HG03103 (cell line): ENCODE results near the gene STAT5B.
"Not testable (repeated sequence)": the region's sequence is repeated elsewhere in the genome, so short reads cannot be mapped to it uniquely, and the experiment has no call there.

ENCODE experiments used
- ATAC-seq: cut with Tn5 transposase; IDR thresholded peaks from one replicate; pipeline ENCODE4 v1.9.1; 2021; ENCODE audit warnings: low read depth; ENCODE audit not compliant: unreplicated experiment

STAT5B gene

DNA sequence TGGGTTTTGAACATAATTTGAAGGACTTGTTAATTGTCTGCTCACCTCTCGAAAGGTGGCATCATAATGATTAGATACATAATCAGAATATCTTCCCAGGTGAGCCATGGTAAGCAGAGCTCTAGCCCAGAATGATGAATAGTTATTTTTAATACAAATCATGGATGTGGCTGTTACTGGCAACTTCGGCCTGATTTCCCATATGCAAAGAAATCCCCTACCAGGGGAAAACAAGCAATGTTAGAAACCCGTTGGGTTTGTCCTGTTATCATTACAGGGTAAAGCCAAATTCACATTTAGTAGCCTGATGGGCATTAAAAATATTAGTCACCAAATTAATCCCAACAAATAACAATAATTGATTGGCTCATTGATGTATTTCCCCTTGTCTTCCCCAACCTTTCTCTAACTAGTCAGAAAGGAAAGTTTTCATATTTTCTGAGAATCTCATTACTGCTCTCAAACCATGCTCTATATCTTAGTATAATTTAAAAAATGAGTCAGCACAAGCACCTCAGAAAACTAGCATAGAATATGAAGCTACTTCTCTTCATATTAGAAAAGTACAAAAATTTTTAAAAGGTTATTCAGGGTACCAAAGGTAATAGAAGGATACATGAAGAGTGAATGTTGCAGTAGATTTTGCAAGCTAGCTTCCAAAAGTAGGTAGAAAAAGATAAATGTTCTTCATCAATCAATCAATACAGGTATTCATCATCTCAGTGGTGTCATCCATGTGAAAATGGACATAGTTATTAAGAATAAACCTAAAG is 5.0 kb downstream of the STAT5B start:
- ATAC-seq: no peak

DNA sequence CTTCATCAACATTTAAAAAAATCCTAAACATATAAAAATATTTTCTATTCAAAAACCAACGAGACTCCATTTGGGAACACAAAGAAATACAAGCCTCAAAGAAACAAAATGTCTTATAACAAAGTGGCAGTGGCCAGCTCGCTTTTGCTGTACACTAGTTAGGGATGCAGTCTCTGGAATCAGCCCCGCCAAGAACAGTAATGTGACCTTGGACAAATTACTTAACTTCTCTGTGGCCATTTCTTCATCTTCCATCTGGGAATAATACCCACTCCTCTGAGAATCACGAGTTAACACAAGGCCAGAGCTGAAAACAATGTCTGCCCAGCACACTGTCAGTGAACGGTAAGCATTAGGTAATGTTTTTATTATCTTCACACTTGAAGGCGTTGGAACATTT is 5.6 kb downstream of the STAT5B start:
- no peak for ATAC-seq

DNA sequence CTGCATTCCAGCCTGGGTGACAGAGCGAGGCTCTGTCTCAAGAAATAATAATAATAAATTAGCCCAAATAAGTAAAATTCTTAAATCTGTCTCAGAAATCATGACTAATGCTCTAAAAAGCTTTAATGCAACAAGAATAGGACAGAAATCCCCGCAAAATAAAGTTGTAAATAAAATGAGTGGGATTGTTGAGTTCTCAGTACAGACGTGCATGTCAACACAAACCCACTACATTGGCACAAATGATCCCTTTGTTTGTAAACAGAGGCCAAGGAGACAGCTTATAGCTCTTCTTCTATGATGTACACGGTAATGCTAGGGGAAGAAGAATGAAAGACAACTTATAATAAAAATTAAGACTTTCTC is 6.0 kb downstream of the STAT5B start:
- ATAC-seq: no peak

DNA sequence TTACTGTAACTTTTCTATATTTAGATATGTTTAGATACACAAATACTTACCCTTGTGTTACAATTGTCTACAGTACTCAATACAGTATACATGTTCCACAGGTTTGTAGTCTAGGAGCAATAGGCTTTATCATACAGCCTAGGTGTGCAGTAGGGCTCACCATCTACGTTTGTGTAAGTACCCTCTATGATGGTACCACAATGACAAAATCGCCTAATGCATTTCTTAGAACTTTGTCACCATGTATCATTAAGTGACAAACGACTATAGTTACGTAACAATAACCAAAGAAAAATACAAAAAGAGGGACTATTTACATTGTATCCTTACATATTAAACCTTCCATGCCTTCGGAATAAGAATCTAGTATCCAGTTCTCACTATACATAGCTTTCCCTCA is 8.0 kb downstream of the STAT5B start:
- no peak for ATAC-seq

DNA sequence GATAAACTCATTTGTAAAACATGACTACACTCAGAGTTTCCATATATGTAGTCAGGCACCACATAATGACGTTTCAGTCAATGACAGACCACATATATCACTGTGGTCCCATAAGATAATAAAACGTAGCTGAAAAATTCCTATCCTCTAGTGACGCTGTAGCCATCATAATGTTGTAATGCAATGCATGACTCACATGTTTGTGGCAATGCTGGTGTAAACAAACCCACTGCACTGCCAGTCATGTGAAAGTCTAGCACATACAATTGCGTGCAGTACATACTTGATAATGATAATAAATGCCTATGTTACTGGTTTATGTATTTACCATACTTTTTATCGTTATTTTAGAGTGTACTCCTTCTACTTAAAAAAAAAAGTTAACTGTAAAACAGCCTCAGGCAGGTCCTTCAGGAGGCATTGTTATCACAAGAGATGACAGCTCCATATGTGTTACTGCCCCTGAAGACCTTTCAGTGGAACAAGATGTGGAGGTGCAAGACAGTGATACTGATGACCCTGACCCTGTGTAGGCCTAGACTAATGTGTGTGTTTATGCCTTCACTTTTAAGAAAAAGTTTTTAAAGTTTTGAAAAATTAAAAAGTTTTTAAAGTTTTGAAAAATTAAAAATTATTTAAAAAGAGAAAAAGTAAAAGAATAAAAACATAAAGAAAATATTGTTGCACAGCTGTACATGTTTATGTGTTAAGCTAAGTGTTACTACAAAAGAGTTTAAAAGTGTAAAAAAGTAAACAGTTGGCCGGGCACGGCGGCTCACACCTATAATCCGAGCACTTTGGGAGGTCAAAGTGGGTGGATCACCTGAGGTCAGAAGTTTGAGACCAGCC is 9.0 kb downstream of the STAT5B start:
- ATAC-seq: no peak

DNA sequence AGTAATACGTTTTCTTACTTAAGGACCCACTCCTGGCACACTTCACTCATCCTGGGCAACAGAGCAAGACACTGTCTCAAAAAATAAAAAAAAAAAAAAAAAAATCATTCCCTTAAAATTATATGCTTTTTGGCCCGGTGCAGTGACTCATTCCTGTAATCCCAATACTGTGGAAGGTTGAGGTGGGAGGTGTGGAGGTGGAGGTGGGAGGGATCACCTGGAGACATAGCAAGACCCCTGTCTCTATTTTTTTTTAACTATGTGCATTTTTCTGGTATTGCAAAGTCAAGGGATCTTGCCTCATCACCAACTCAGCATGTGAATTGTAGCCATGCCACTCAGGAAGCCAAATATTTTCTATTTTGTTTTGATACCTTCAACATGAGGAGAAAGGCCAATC is 9.7 kb downstream of the STAT5B start:
- ATAC-seq: no peak

DNA sequence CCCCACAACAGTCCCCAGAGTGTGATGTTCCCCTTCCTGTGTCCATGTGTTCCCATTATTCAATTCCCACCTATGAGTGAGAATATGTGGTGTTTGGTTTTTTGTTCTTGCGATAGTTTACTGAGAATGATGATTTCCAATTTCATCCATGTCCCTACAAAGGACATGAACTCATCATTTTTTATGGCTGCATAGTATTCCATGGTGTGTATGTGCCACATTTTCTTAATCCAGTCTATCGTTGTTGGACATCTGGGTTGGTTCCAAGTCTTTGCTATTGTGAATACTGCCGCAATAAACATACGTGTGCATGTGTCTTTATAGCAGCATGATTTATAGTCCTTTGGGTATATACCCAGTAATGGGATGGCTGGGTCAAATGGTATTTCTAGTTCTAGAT is 11.8 kb downstream of the STAT5B start:
- not testable (repeated sequence) for ATAC-seq

DNA sequence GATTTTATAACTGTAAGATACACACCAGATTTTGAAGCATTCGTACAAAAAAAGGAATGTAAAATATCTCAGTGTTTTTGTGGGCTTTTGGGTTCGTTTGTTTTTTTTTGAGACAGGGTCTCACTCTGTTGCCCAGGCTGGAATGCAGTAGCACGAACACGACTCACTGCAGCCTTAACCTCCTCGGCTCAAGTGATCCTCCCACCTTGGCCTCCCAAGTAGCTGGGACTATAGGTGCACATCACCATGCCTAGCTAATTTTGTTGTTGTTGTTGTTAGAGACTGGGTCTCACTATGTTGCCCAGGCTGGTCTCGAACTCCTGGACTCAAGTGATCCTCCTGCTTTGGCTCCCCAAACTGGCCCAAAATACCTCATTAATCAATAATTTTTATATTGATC is 15.9 kb downstream of the STAT5B start:
- no peak for ATAC-seq

DNA sequence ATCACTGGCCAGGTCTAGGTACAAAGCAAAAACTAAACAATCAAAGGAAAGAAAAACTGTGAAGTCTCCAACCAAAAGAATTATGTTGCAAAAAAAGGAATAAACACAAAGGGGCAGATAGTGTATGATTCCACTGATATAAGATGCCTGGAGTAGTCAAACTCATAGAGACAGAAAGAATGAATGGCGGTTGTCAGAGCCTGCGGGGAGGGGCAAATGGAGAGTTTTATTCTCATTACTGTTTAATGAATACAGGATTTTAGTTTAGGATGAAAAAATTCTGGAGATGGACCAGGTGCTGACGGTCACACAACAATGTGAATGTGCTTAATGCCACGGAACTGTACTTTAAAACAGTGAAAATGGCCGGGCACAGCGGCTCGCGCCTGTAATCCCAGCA is 20.7 kb downstream of the STAT5B start:
- ATAC-seq: no peak

DNA sequence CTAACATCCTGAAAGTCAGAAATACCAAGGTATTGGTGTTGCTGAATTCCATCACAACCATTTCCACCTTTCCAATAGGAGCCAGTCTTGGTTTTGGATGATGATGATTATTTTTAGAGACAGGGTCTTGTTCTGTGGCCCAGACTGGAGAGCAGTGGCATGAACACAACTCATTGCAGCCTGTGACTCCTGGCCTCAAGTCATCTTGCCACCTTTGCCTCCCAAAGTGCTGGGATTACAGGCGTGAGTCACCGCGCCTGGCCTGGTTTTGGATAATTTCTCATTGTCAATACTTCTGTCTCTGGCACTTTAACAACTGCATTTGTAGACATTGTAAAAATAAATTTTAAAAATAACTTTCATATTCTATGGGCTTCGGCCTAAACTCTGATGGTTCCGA is 22.6 kb downstream of the STAT5B start:
- ATAC-seq: no peak

DNA sequence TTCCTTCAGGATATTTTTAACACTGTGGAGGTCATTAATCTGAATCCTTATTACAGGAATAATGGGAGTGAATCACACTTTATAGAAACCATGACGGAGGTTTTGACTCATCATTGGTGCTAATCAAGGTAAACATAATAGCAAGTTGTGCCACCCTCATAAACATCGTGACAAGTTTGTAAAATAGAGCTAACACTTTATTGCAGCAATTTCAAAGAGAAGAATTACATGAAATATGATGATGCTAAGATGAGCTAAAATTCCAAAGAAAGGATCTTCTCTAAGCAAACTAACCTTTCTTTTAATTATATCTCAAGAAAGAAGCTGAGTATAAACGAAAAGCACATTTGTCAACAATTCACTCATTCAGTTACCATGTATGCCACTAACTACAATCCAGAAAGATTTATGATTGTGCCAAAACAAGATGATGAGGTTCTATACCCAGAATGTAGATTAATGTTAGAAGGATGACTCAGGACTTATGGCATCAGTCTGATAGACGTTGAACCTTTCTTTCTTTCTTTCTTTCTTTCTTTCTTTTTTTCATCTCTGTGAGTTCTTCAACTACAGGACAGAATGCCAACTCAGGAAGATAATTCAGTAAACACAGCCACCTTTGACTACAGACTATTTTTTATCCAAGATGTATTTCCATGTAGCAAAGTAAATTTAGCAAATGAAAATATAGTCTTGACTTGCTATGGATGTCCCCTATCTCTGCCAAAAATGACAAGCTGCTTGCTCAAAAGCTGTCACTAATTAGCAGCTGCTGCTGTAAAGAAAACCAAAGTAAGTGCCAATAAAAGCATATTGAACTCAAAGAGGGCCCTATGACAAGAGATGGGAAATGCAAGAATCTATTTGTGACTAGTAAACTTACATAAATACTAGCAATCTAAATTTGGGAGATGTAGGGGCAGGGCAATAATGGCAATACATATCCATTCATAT is 23.3 kb downstream of the STAT5B start:
- no peak for ATAC-seq

DNA sequence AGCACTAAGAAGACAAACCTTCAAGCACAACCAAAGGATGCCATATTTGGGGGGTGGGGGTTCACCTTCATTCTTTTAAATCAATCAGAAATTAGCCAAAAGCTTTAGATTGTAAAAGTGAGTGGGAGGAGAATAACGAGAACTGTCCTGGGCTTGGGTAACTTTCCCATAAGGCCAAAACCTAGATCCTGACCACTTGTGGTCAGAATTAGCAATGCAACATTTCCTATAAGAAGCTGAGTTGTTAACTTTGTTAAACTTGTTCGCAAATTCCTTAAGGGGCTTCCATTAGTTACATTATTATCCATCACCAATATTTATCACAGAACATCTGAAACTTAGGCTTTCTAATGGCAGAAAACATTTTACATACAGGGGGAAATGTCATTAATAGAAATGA is 25.1 kb downstream of the STAT5B start:
- no peak for ATAC-seq

DNA sequence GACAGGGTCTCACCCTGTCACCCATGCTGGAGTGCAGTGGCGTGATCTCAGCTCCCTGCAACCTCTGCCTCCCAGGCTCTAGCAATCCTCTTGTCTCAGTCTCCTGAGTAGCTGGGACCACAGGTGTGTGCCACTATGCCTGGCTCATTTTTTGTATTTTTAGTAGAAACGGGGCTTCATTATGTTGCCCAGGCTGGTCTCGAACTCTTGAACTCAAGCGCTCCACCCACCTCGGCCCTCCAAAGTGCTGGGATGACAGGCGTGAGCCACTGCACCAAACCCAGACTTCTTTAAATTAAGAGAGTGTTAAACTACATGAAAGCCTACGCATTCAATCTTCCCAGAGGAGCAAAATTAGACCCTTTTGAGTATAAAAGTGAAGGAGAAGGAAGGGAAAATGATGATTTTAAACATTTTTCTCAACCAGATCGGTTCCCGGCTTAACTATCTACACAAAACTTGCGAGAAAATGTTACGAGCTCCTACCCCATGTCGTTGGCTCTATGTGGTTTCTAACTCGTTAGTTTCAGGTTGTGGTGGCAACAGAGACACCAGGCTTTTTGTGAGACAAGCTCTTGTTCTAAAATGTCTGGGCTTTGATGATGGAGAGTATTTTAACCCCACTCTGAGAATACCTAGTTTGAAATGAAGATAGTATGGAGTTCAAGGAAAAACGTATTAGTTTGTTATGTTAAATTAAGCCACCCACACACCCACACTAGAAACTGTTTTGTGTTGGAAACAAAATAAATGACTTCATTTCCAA is 26.3 kb downstream of the STAT5B start:
- no peak for ATAC-seq

DNA sequence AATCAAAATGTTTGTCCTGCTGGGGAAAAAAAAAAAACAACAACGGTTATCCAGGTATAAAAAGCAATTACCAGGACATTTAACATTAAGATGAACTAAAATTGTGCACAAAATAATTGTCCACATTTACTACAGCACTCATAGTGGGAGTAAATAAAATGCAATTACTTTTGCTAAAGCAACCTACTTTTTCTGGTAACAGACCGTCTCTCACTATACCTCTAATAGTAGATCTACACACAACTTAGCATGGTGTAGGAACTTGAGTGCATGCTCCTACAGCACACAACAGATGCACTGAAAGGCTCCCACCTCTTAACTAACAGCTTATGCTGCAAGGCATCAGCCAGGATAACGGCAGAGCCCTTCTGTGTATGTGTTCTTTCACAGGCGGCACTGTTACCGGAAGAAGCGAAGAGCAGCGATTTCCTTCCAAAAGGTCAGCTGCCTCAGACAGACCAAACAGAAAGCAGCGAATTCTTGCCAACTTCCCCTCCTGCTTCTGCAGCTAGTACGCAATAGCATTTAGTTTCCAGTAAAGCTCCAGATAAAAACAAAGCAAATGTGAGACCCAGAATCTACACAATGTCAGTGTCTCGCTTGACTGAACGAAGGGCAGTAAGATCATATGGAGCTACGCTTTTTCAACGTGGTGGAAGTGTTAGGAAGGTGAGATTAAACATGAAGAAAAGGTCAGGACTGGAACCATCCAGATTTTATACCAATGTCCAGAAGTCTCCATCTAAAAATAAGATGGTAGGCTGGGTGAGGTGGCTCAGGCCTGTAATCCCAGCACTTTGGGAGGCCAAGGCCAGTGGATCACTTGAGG is 27.6 kb downstream of the STAT5B start:
- ATAC-seq: no peak

DNA sequence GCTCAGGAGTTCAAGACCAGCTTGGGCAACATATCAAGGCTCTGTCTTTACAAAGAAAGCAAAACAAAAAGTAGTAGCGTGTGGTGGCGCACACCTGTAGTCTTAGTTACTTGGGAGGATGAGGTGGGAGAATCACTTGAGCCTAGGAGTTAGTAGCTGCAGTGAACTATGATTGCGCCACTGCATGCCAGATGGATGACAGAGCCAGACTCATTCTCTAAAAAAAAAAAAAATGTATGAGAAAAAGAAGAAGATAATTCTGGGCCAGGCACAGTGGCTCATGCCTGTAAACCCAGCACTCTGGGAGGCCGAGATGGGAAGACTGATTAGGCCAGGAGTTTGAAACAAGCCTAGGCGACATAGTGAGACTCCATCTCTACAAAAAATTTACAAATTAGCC is 28.5 kb downstream of the STAT5B start:
- no peak for ATAC-seq

DNA sequence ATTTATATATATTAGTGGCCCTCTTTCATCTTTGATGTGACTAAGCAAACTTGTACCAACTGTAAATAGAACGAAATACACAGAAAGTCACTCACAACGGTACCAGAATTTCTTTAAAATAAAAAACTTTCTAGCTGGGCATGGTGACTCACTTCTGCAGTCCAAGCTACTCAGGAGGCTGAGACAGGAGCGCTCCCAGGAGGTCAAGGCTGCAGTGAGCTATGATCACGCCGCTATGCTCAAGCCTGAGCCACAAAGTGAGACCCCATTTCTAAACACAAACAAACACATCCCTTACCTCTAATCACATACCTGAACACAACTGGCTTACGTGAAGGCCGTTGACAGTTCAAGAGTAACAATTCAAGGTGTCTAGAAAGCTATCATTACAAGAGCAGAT is 29.7 kb downstream of the STAT5B start:
- ATAC-seq: no peak

DNA sequence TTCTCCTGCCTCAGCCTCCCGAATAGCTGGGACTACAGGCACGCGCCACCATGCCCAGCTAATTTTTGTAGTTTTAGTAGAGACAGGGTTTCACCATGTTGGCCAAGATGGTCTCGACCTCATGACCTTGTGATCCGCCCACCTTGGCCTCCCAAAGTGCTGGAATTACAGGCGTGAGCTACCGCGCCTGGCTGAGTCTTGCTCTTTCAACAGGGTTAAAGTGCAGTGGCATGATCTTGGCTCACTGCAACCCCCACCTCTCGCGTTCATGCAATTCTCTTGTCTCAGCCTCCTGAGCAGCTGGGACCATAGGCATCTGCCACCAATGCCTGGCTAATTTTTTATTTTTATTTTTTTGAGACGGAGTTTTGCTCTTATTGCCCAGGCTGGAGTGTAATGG is 31.0 kb downstream of the STAT5B start:
- not testable (repeated sequence) for ATAC-seq

DNA sequence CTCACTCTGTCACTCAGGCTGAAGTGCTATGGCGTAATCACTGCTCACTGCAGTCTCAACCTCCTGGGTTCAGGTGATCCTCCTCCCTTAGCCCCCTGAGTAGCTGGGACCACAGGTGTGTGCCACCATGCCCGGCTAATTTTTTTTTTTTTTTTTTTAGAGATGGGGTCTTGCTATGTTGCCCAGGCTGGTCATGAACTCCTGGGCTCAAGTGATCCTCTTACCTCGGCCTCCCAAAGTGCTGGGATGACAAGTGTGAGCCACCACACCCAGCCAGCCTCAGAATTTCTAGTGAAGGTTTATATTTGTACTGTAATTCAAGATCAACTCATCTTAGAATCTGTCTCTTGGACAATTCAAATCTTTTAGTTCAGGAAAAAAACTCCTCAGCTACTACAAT is 32.1 kb downstream of the STAT5B start:
- not testable (repeated sequence) for ATAC-seq

DNA sequence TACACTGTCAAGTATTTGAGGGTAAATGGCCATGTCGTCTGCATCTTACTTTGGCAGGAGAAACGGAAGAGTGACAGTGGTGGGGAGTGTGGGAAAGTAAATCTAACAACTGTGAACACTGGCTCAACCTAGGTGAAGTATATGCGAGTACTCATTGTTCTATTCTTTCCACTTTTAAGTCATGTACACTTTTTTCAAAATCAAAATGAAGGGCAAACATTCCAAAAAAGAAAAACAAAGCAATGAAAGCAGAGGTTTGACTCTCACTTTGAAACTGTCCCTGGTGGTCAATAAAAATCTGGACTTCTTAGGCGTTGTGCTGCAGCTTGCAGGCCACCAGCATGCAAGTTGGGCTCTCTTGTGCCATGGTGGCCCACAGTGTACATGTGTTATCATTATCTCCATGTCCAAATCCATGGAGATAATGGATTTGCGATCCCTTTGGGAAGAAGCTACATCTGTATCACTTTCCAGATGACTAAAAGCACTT is 32.7 kb downstream of the STAT5B start:
- no peak for ATAC-seq
